HepG2 (cell line): ENCODE data around the gene RIPOR1. TPM values are rescaled to one million over a fixed set of nuclear protein-coding genes. Genes with fewer than 3 reads are reported as not detected.

ENCODE experiments used
- AGO1 ChIP-seq: fragments of 200-400 bp; formaldehyde crosslinking; IDR thresholded peaks from 2 replicates; pipeline ENCODE4 v1.6.1; 2017; ENCODE audit warnings: mild to moderate bottlenecking, low read depth, low read length, moderate library complexity; ENCODE audit not compliant: poor library complexity, severe bottlenecking
- DBP ChIP-seq: sonication (generic); formaldehyde crosslinking; IDR thresholded peaks from 2 replicates; pipeline ENCODE4 v1.4.0; 2020; ENCODE audit warnings: missing genetic modification reagents; ENCODE audit errors: not compliant biosample characterization
- HIC2 ChIP-seq: sonication (generic); formaldehyde crosslinking; IDR thresholded peaks from 2 replicates; pipeline ENCODE4 v1.9.0; 2022; ENCODE audit warnings: low read depth, missing genetic modification reagents
- IKZF1 ChIP-seq: fragments of 450-650 bp; IDR thresholded peaks from 2 replicates; pipeline ENCODE4 v1.7.1; 2016
- IKZF4 ChIP-seq: sonication (generic); formaldehyde crosslinking; IDR thresholded peaks from 2 replicates; pipeline ENCODE4 v1.5.1; 2020; ENCODE audit warnings: borderline replicate concordance, mild to moderate bottlenecking, low read depth, missing genetic modification reagents; ENCODE audit errors: not compliant biosample characterization
- PBX2 ChIP-seq: IDR thresholded peaks from 2 replicates; pipeline ENCODE4 v1.6.1; 2016; ENCODE audit warnings: control low read depth
- RFXANK ChIP-seq: IDR thresholded peaks from 2 replicates; pipeline ENCODE4 v1.6.1; 2016
- SNAPC2 ChIP-seq: sonication (generic); formaldehyde crosslinking; IDR thresholded peaks from 2 replicates; pipeline ENCODE4 v1.8.1; 2022; ENCODE audit warnings: mild to moderate bottlenecking, missing genetic modification reagents
- TCF12 ChIP-seq, 2 experiments: fragments of 450-650 bp in 1 of 2; sonication (generic) in 1 of 2; formaldehyde crosslinking in 1 of 2; IDR thresholded peaks; 2 replicates each; pipeline versions ENCODE4 v1.6.1 to v1.8.0; 2017 to 2022; ENCODE audit warnings: antibody characterized with exemption in 1 of 2, mild to moderate bottlenecking in 1 of 2, missing genetic modification reagents in 1 of 2, moderate library complexity in 1 of 2
- THYN1 ChIP-seq: sonication (generic); formaldehyde crosslinking; IDR thresholded peaks from 2 replicates; pipeline ENCODE4 v1.8.1; 2023; ENCODE audit warnings: low read depth, mild to moderate bottlenecking, moderate library complexity, missing genetic modification reagents, borderline replicate concordance
- ZBTB3 ChIP-seq: sonication (generic); formaldehyde crosslinking; IDR thresholded peaks from 2 replicates; pipeline ENCODE4 v1.4.0; 2020; ENCODE audit warnings: low read depth, mild to moderate bottlenecking, moderate library complexity, missing genetic modification reagents, borderline replicate concordance
- ZBTB7B ChIP-seq: sonication (generic); formaldehyde crosslinking; IDR thresholded peaks from 2 replicates; pipeline ENCODE4 v1.4.0; 2020; ENCODE audit warnings: missing genetic modification reagents
- ZFP41 ChIP-seq: sonication (generic); formaldehyde crosslinking; IDR thresholded peaks from 2 replicates; pipeline ENCODE4 v1.4.0; 2020; ENCODE audit warnings: mild to moderate bottlenecking, missing genetic modification reagents, borderline replicate concordance
- ZHX2 ChIP-seq, 2 experiments: sonication (generic) in 1 of 2; formaldehyde crosslinking in 1 of 2; IDR thresholded peaks; 2 replicates each; pipeline versions ENCODE4 v1.6.1 to v1.9.0; 2014 to 2022; ENCODE audit warnings: antibody characterized with exemption in 1 of 2, borderline replicate concordance in 1 of 2, inconsistent platforms in 1 of 2, low read depth in 1 of 2, missing genetic modification reagents in 1 of 2
- ZNF225 ChIP-seq: sonication (generic); formaldehyde crosslinking; IDR thresholded peaks from 2 replicates; pipeline ENCODE4 v1.4.0; 2020; ENCODE audit warnings: mild to moderate bottlenecking, missing genetic modification reagents
- ZNF33B ChIP-seq: sonication (generic); formaldehyde crosslinking; IDR thresholded peaks from 2 replicates; pipeline ENCODE4 v1.5.1; 2020; ENCODE audit warnings: mild to moderate bottlenecking, missing genetic modification reagents
- ZNF383 ChIP-seq: sonication (generic); formaldehyde crosslinking; IDR thresholded peaks from 2 replicates; pipeline ENCODE4 v1.4.0; 2020; ENCODE audit warnings: missing genetic modification reagents, mild to moderate bottlenecking, borderline replicate concordance
- ZNF432 ChIP-seq: sonication (generic); formaldehyde crosslinking; IDR thresholded peaks from 2 replicates; pipeline ENCODE4 v1.5.0; 2020; ENCODE audit warnings: missing genetic modification reagents, mild to moderate bottlenecking, borderline replicate concordance
- ZNF83 ChIP-seq: sonication (generic); formaldehyde crosslinking; IDR thresholded peaks from 2 replicates; pipeline ENCODE4 v1.4.0; 2020; ENCODE audit warnings: missing genetic modification reagents, mild to moderate bottlenecking, borderline replicate concordance
- polyA plus RNA-seq, 8 experiments: library from polyadenylated mRNA; depleted of rRNA in 3 of 8; stranded (reverse) in 7 of 8; unstranded in 1 of 8; fragments of >200 nt; fragmentation: Illumina TruSeq in 4 of 8; extraction: Trizol in 4 of 8; gene quantifications; 2 replicates each; pipeline versions ENCODE4 v1.2.1 to v1.2.3, GENCODE V29; 2011 to 2016; ENCODE audit warnings: low read depth in 4 of 8, missing spikeins in 1 of 8, mixed read lengths in 1 of 8; ENCODE audit not compliant: insufficient read depth in 1 of 8
- total RNA-seq, 5 experiments: library from RNA; depleted of rRNA; stranded (reverse); fragments of >200 nt; fragmentation: Illumina TruSeq; extraction: Trizol; gene quantifications; 2 replicates each; pipeline ENCODE4 v1.2.3, GENCODE V29; 2016; ENCODE audit warnings: low read depth in 1 of 5

Gene RIPOR1
- total and polyA plus RNA-seq, 2 of the 13 experiments (the other 11 are each of a cell fraction or from before 2014, with no cell fraction given): 4.6 to 8.1 TPM

GRCh38 chr16:67528222-67528869, at the start of gene RIPOR1 (continued):
- no peak for TF ChIP-seq IKZF1
- no peak for TF ChIP-seq ZHX2 (IDR thresholded peaks at IDR 0.05; ENCODE audit: low read depth)
- TF ChIP-seq ZHX2 (CRISPR knock-in tag; IDR thresholded peaks at IDR 0.05; ENCODE audit: borderline replicate concordance): 0 out of 2 replicates have a peak, but pooled peaks have one; percentile 12
- TF ChIP-seq RFXANK (CRISPR knock-in tag): no peak
- peak; percentile 89; the same call in 1 of the 2 replicates for TF ChIP-seq ZBTB7B (CRISPR knock-in tag)
- no peak for TF ChIP-seq ZFP41 (CRISPR knock-in tag)
- TF ChIP-seq ZNF432: no peak
- no peak for TF ChIP-seq AGO1
- peak; percentile 30; the same call in 1 of the 2 replicates for TF ChIP-seq ZNF225 (CRISPR knock-in tag)
- no peak for TF ChIP-seq DBP
- no peak for TF ChIP-seq ZNF33B (CRISPR knock-in tag)
- no peak for TF ChIP-seq TCF12 (IDR thresholded peaks at IDR 0.05)
- TF ChIP-seq TCF12 (CRISPR knock-in tag; IDR thresholded peaks at IDR 0.05): no peak
- TF ChIP-seq ZBTB3 (CRISPR knock-in tag): no peak
- 0 out of 2 replicates have a peak, but pooled peaks have one; percentile 32 for TF ChIP-seq HIC2 (CRISPR knock-in tag)
- no peak for TF ChIP-seq THYN1 (CRISPR knock-in tag)
- no peak for TF ChIP-seq SNAPC2 (CRISPR knock-in tag)
- no peak for TF ChIP-seq IKZF4 (CRISPR knock-in tag)
- TF ChIP-seq PBX2 (CRISPR knock-in tag): no peak
- no peak for TF ChIP-seq ZNF83 (CRISPR knock-in tag)
- no peak for TF ChIP-seq ZNF383 (CRISPR knock-in tag)
